Iris pigment epithelial cell (primary cell): ENCODE measurements around the gene POTEF.
"Not testable (repeated sequence)": the region's sequence is repeated elsewhere in the genome, so short reads cannot be mapped to it uniquely, and the experiment has no call there.

Source experiments
- DNase-seq: peaks from one replicate; pipeline ENCODE4 v3.0.0-alpha.2; 2011; ENCODE audit warnings: low read depth

POTEF gene

GRCh38 chr2:130129120-130129829 is at the start of gene POTEF:
Gene POTEF, minus strand, starts transcription at chr2:130129222. Its CDS starts 8,707 bp downstream, at chr2:130120515.
- DNase-seq, result not testable (repeated sequence)

GRCh38 chr2:130174866-130175265 is 45.8 kb upstream of the POTEF start:
- DNase-seq, result not testable (repeated sequence)

- DNase-seq, result no peak
Measured at GRCh38 chr2:130169896-130170295, 40.9 kb upstream of the POTEF start.

- DNase-seq, result not testable (repeated sequence)
Measured at GRCh38 chr2:130169163-130169562, 40.1 kb upstream of the POTEF start.

GRCh38 chr2:130166611-130167010 is 37.6 kb upstream of the POTEF start:
- not testable (repeated sequence) for DNase-seq

GRCh38 chr2:130165293-130166016 is 36.4 kb upstream of the POTEF start:
- no peak for DNase-seq

GRCh38 chr2:130162968-130163367 is 33.9 kb upstream of the POTEF start:
- DNase-seq, result no peak

- not testable (repeated sequence) for DNase-seq
Measured at GRCh38 chr2:130162486-130162885, 33.5 kb upstream of the POTEF start.

- DNase-seq, result not testable (repeated sequence)
Measured at GRCh38 chr2:130160838-130161705, 32.0 kb upstream of the POTEF start.

- DNase-seq, result no peak
Measured at GRCh38 chr2:130160131-130160530, 31.1 kb upstream of the POTEF start.

- not testable (repeated sequence) for DNase-seq
Measured at GRCh38 chr2:130159376-130159775, 30.4 kb upstream of the POTEF start.

- no peak for DNase-seq
Measured at GRCh38 chr2:130158631-130159030, 29.6 kb upstream of the POTEF start.

- peak; percentile 17 for DNase-seq
Measured at GRCh38 chr2:130157825-130158514, 28.9 kb upstream of the POTEF start.

GRCh38 chr2:130157354-130157753 is 28.3 kb upstream of the POTEF start:
- DNase-seq, result not testable (repeated sequence)

- DNase-seq, result no peak
Measured at GRCh38 chr2:130156624-130157004, 27.6 kb upstream of the POTEF start.

GRCh38 chr2:130155956-130156623 is 27.1 kb upstream of the POTEF start:
- DNase-seq, result peak; percentile 48

- DNase-seq, result no peak
Measured at GRCh38 chr2:130154773-130155765, 26.0 kb upstream of the POTEF start.

GRCh38 chr2:130154423-130154770 is 25.4 kb upstream of the POTEF start:
- not testable (repeated sequence) for DNase-seq

- DNase-seq, result not testable (repeated sequence)
Measured at GRCh38 chr2:130153721-130154422, 24.9 kb upstream of the POTEF start.
